Neutrophil (primary cell): ENCODE data around the gene MCL1.

Experiments used
- H3K27ac ChIP-seq: fragments of 200-600 bp; sonication (generic); 2 replicates; pipeline ENCODE4 v1.5.1; 2016; ENCODE audit warnings: mild to moderate bottlenecking, moderate library complexity
- H3K27me3 ChIP-seq: fragments of 200-600 bp; sonication (generic); 2 replicates; pipeline ENCODE4 v1.6.0; 2016; ENCODE audit warnings: mild to moderate bottlenecking
- H3K36me3 ChIP-seq: fragments of 200-600 bp; sonication (generic); 2 replicates; pipeline ENCODE4 v1.5.1; 2017
- H3K4me1 ChIP-seq, 2 experiments: fragments of 200-600 bp in 1 of 2; sonication (generic) in 1 of 2; 1 replicate in 1 of 2; 2 replicates in 1 of 2; pipeline versions ENCODE4 v1.5.1 to v1.6.1; 2013 to 2016; ENCODE audit warnings: low read depth in 1 of 2, low read length in 1 of 2, mild to moderate bottlenecking in 1 of 2, moderate library complexity in 1 of 2; ENCODE audit not compliant: control insufficient read depth in 1 of 2, insufficient read depth in 1 of 2
- H3K4me3 ChIP-seq, 2 experiments: fragments of 200-600 bp in 1 of 2; sonication (generic) in 1 of 2; 1 replicate in 1 of 2; 2 replicates in 1 of 2; pipeline ENCODE4 v1.5.1; 2013 to 2016; ENCODE audit warnings: low read depth in 1 of 2, low read length in 1 of 2, mild to moderate bottlenecking in 1 of 2, moderate library complexity in 1 of 2
- H3K9me3 ChIP-seq: fragments of 200-600 bp; sonication (generic); 2 replicates; pipeline ENCODE4 v1.5.1; 2016
- TF ChIP-seq, protein P1 (sequence below): fragments of 200-600 bp; sonication (generic); IDR thresholded peaks from 2 replicates; pipeline ENCODE4 v1.5.1; 2016; ENCODE audit warnings: antibody characterized with exemption

The MCL1 gene

DNA sequence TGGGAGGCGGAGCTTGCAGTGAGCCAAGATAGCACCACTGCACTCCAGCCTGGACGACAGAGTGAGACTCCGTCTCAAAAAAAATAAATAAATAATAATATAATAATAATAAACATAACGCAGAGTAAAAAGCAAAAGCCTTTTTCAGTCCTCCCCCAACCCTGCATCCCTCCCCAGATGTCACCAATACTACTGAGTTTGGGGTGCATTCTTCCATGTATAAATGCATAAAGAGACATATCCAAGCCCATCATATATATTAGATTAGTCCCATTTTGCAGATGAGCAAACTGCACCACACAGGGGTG lies 31.1 kb downstream of the MCL1 start:
- H3K4me1 ChIP-seq, result peaks cover 44 to 47% of the 10 kb centered on the region in 2 experiments
- TF ChIP-seq, protein P1, sequence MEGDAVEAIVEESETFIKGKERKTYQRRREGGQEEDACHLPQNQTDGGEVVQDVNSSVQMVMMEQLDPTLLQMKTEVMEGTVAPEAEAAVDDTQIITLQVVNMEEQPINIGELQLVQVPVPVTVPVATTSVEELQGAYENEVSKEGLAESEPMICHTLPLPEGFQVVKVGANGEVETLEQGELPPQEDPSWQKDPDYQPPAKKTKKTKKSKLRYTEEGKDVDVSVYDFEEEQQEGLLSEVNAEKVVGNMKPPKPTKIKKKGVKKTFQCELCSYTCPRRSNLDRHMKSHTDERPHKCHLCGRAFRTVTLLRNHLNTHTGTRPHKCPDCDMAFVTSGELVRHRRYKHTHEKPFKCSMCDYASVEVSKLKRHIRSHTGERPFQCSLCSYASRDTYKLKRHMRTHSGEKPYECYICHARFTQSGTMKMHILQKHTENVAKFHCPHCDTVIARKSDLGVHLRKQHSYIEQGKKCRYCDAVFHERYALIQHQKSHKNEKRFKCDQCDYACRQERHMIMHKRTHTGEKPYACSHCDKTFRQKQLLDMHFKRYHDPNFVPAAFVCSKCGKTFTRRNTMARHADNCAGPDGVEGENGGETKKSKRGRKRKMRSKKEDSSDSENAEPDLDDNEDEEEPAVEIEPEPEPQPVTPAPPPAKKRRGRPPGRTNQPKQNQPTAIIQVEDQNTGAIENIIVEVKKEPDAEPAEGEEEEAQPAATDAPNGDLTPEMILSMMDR, result no peak
- no peaks in the 10 kb centered on the region for H3K36me3 ChIP-seq
- H3K27me3 ChIP-seq, result peaks cover 66% of the 10 kb centered on the region
- H3K4me3 ChIP-seq, result peak overlapping the region; percentile 68 to 77
- no peaks in the 10 kb centered on the region for H3K9me3 ChIP-seq
- H3K27ac ChIP-seq, result peak overlapping the region; percentile 64

- Histone ChIP-seq H3K36me3 (no peaks in the 10 kb centered on the region), H3K27me3 (peaks cover 66% of the 10 kb centered on the region), H3K4me1 (peaks cover 25 to 29% of the 10 kb centered on the region in 2 experiments), H3K27ac (no peak overlapping the region), H3K4me3 (no peak overlapping the region), H3K9me3 (no peaks in the 10 kb centered on the region)
- TF ChIP-seq, protein P1, result no peak
These were observed 33.0 kb downstream of the MCL1 start for GRCh38 chr1:150546294-150546937.

DNA sequence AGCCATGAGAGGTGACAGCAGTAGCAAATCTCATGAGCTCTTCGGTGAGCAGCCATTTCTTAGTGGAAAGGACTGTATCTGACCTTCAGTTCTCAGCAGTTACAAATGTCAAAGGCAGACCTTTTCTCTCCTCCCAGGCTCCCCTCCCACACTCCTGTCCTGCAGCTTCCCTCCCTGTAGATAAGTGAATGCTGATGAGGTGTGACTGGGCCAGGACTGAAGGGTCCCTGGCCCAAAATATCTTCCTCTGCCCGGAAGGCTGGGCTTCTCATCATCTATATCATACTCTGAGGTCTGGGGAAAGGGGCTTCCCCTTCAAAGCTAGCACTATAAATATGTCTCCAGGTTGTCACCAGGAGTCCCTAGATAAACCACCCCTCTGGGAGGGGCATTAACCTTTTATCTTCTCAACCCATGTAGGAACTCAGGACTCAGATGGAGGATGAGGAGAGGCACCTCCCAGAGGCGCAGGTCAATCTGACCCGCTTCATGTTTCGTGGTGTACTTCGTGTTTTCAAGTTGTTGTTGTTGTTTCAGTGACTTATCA lies 33.9 kb downstream of the MCL1 start:
- Histone ChIP-seq H3K27ac (no peak overlapping the region), H3K4me3 (no peak overlapping the region), H3K9me3 (no peaks in the 10 kb centered on the region), H3K27me3 (peaks cover 64% of the 10 kb centered on the region), H3K4me1 (peaks cover 17 to 20% of the 10 kb centered on the region in 2 experiments), H3K36me3 (no peaks in the 10 kb centered on the region)
- TF ChIP-seq, protein P1, result no peak

GRCh38 chr1:150544204-150544603 lies 35.2 kb downstream of the MCL1 start:
- Histone ChIP-seq H3K4me1 (peaks cover 5 to 7% of the 10 kb centered on the region in 2 experiments), H3K4me3 (no peak overlapping the region), H3K9me3 (no peaks in the 10 kb centered on the region), H3K36me3 (no peaks in the 10 kb centered on the region), H3K27me3 (peaks cover 51% of the 10 kb centered on the region), H3K27ac (no peak overlapping the region)
- TF ChIP-seq, protein P1, result no peak

- Histone ChIP-seq H3K9me3 (no peaks in the 10 kb centered on the region), H3K27ac (no peak overlapping the region), H3K4me1 (peaks cover 3 to 4% of the 10 kb centered on the region in 2 experiments), H3K4me3 (no peak overlapping the region), H3K27me3 (peaks cover 47% of the 10 kb centered on the region), H3K36me3 (no peaks in the 10 kb centered on the region)
- TF ChIP-seq, protein P1, result no peak
These were observed 35.8 kb downstream of the MCL1 start for GRCh38 chr1:150543500-150544143.
